Activated CD8-positive, alpha-beta memory T cell treated with anti-CD3 and anti-CD28 coated beads for 48 hours (primary cell): ENCODE measurements around the gene LRRC63.
A peak's percentile ranks its signal among the peaks of the same experiment; 100 is the strongest.
"Not testable (repeated sequence)": the region's sequence is repeated elsewhere in the genome, so short reads cannot be mapped to it uniquely, and the experiment has no call there.

ENCODE experiments used
- DNase-seq, 3 experiments: peaks; one replicate each; pipeline ENCODE4 v3.0.0-alpha.2; 2020; ENCODE audit warnings: low read depth in 2 of 3, low spot score in 2 of 3

Gene LRRC63

GRCh38 chr13:46181377-46181839 is 30.3 kb upstream of the LRRC63 start:
- no peak for DNase-seq

GRCh38 chr13:46181840-46182490 is 29.8 kb upstream of the LRRC63 start, which contains the start of gene LCP1:
LCP1 (minus strand) TSS chr13:46182177; CDS start chr13:46159662, 22,515 bp downstream.
- DNase-seq: peak in 1 of 3 experiments; percentile 47

GRCh38 chr13:46182491-46182877 is 29.2 kb upstream of the LRRC63 start:
- no peak for DNase-seq

GRCh38 chr13:46183018-46183946 is 28.4 kb upstream of the LRRC63 start:
- DNase-seq: no peak

GRCh38 chr13:46184277-46184699 is 27.4 kb upstream of the LRRC63 start:
- peak in 2 of 3 experiments; percentile 45 to 48 for DNase-seq

GRCh38 chr13:46185634-46186033 is 26.1 kb upstream of the LRRC63 start:
- DNase-seq: no peak

GRCh38 chr13:46192412-46192811 is 19.3 kb upstream of the LRRC63 start:
- DNase-seq: no peak

- DNase-seq: no peak
Measured at GRCh38 chr13:46195016-46195415, 16.7 kb upstream of the LRRC63 start.

- DNase-seq: no peak
Measured at GRCh38 chr13:46197299-46198048, 14.3 kb upstream of the LRRC63 start.

- no peak for DNase-seq
Measured at GRCh38 chr13:46198696-46199193, 13.0 kb upstream of the LRRC63 start.

- DNase-seq: no peak
Measured at GRCh38 chr13:46202188-46202795, 9.4 kb upstream of the LRRC63 start.

GRCh38 chr13:46202966-46203365 is 8.8 kb upstream of the LRRC63 start:
- no peak for DNase-seq

GRCh38 chr13:46206143-46206542 is 5.6 kb upstream of the LRRC63 start:
- DNase-seq: no peak

- no peak for DNase-seq
Measured at GRCh38 chr13:46207828-46208227, 3.9 kb upstream of the LRRC63 start.

GRCh38 chr13:46210362-46211083 is 1.2 kb upstream of the LRRC63 start:
- no peak for DNase-seq

GRCh38 chr13:46211116-46211482 is 629 bp upstream of the LRRC63 start:
- no peak for DNase-seq

GRCh38 chr13:46213242-46213641 is 1.5 kb downstream of the LRRC63 start:
- no peak for DNase-seq

GRCh38 chr13:46214741-46215140 is 3.0 kb downstream of the LRRC63 start:
- not testable (repeated sequence) for DNase-seq

- not testable (repeated sequence) for DNase-seq
Measured at GRCh38 chr13:46220234-46220633, 8.5 kb downstream of the LRRC63 start.

GRCh38 chr13:46229251-46229650 is 17.5 kb downstream of the LRRC63 start:
- DNase-seq: no peak
